Esophagus muscularis mucosa (tissue), 4 donors: ENCODE measurements around the gene VDR.

ENCODE experiments used
- CTCF ChIP-seq, 3 experiments: fragments of 200-600 bp in 2 of 3; fragments of 450-650 bp in 1 of 3; sonication (generic) in 2 of 3; IDR thresholded peaks; one replicate each; pipeline ENCODE4 v1.5.1; 2017 to 2019; ENCODE audit warnings: antibody characterized with exemption in 3 of 3, mild to moderate bottlenecking in 2 of 3, moderate library complexity in 1 of 3
- EP300 ChIP-seq: sonication (generic); formaldehyde crosslinking; IDR thresholded peaks from one replicate; pipeline ENCODE4 v1.6.1; 2017; ENCODE audit warnings: antibody characterized with exemption
- POLR2A ChIP-seq: fragments of 450-650 bp; IDR thresholded peaks from one replicate; pipeline ENCODE4 v1.6.1; 2017; ENCODE audit warnings: antibody characterized with exemption, moderate library complexity, mild to moderate bottlenecking, low read depth
- POLR2AphosphoS5 ChIP-seq, 2 donors: sonication (generic); formaldehyde crosslinking; IDR thresholded peaks; one replicate each; pipeline ENCODE4 v1.6.1; 2017; ENCODE audit warnings: antibody characterized with exemption in 2 of 2

- TF ChIP-seq CTCF (IDR thresholded peaks at IDR 0.05) (no peak), EP300 (no peak), POLR2A (no peak), POLR2AphosphoS5 (IDR thresholded peaks at IDR 0.05) (no peak)
These were observed 75.2 kb downstream of the VDR start for GRCh38 chr12:47829584-47829983.
